Activated naive CD4-positive, alpha-beta T cell treated with anti-CD3 and anti-CD28 coated beads, Interleukin-2, amount 10 ng/mL, durations not matched to agents 7 days and 5 days (primary cell): ENCODE results near the gene SPIRE1.

Experiments
- CTCF ChIA-PET: fragments of 350-600 bp; sonication (Branson Sonifier 250); formaldehyde crosslinking; loops from one replicate; lab custom pipeline; 2021; ENCODE audit warnings: antibody characterized with exemption; lab: Charles Lee
- DNase-seq: peaks from one replicate; pipeline ENCODE4 v3.0.0-alpha.2; 2020
- H3K27ac Mint-ChIP-seq: one replicate; pipeline ENCODE4 v1.8.0; 2021; ENCODE audit warnings: mild to moderate bottlenecking, moderate library complexity, mixed read lengths
- H3K27me3 Mint-ChIP-seq: one replicate; pipeline ENCODE4 v1.8.0; 2021; ENCODE audit warnings: mild to moderate bottlenecking, mixed read lengths
- H3K36me3 Mint-ChIP-seq: one replicate; pipeline ENCODE4 v1.8.0; 2021; ENCODE audit warnings: mixed read lengths
- H3K4me1 Mint-ChIP-seq: one replicate; pipeline ENCODE4 v1.8.0; 2021; ENCODE audit warnings: mixed read lengths
- H3K4me3 Mint-ChIP-seq: one replicate; pipeline ENCODE4 v1.8.0; 2021; ENCODE audit warnings: mild to moderate bottlenecking, moderate library complexity, mixed read lengths
- H3K9me3 Mint-ChIP-seq: one replicate; pipeline ENCODE4 v1.8.0; 2021; ENCODE audit warnings: mixed read lengths

SPIRE1 gene

DNA sequence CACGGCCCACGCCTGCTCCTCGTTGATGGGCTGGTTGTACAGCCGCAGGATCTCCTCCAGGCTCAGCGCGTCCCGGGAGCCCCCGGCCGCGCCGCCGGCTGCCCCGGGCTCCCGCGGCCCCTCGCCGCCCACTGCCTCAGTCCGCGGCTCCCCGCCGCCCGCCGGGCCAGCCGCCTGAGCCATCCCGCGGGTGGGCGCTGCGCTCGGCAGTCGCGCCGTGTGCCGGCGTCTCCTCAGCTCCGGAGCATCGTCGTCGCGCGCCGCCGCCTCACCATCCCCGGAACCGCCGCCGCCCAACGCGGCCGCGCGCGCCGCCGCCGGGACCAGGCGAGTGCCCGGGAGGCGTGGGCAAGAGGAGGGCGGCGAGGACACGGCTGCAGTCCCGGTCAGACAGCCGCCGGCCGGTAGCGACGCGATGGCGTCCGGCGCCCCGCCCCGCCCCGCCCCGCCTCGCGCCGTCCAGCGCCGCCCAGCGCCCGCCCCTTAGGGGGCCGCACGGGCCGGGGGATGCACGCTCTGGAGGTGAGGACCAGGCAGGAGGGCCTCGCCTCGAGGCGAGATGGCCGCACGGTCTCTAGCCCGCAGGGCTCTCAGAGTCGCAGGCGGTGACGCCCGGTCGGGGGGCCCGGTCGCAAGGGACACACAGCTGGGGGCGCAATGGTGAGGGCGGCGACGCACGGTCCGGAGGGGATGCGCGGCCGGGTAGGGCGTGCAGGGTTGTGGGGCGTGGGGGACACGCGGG, at the start of gene SPIRE1:
TSS of gene SPIRE1 (minus strand) at position 424 of the 742 bp plus-strand sequence. CDS start at position 183, 241 bp downstream.
- peak within 1 kb of the TSS; percentile 74 for H3K4me3 Mint-ChIP-seq
- DNase-seq: peak; percentile 54
- CTCF ChIA-PET: interaction anchor here (1.2 to 2.4 kb wide), 2 partner anchors 264 to 277 kb away, joined by 3 to 29 read pairs; no protein-coding TSS in a partner anchor
- peaks cover 36% of the 10 kb centered on the region for H3K27me3 Mint-ChIP-seq
- H3K36me3 Mint-ChIP-seq: peaks cover 7% of the 10 kb centered on the region
- peaks cover 23% of the 10 kb centered on the region for H3K4me1 Mint-ChIP-seq
- H3K27ac Mint-ChIP-seq: no peak within 1 kb of the TSS
- H3K9me3 Mint-ChIP-seq: no peaks in the 10 kb centered on the region

DNA sequence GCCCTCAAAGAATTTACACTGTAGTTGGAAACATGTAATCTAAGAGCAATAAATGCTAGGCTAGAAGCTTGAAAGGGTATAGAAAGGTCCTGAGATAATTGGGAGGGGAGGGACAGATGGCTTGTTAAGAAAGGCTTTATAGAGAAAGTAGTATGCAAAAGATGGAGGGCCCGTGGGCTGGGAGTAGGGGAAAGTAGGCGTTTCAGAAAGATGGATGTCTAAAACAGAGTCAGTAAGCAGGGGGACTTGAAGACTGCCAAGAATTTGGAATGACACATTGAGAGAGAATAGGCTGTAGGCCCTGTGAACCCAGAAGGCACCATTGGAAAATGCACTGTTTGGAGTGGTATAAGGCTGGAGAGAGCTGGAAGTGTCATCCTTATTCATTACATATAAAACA, 45.8 kb upstream of the SPIRE1 start:
- Mint-ChIP-seq H3K4me1 (peaks cover 53% of the 10 kb centered on the region), H3K27me3 (no peaks in the 10 kb centered on the region), H3K36me3 (peaks cover 46% of the 10 kb centered on the region), H3K9me3 (no peaks in the 10 kb centered on the region), H3K4me3 (peak overlapping the region; percentile 98), H3K27ac (peak overlapping the region; percentile 96)
- CTCF ChIA-PET: interaction anchor here (1.4 kb wide), 1 partner anchor 231 kb away, joined by 3 read pairs; no protein-coding TSS in a partner anchor
- DNase-seq: peak; percentile 32

DNA sequence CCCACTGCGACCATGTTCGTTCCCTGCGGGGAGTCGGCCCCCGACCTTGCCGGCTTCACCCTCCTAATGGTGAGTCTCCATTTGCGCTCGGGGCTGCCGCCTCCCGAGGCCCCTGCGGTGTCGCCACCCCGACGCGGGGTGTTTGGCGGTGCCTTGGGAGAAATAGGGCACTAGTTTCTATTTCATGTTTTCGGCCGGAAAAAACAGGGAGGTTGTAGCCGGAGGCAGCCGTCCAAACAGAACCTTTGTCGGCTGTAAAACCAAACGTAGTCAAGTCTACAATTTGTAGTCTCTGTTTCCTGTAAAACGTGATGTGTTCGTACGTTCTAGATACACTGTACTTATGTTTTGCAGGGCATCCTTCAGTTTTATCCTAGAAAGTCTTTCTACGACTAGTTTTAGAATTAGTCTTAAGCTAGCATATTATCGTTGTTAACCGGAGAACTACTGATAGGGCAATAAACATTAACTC, 45.2 kb upstream of the SPIRE1 start:
- Mint-ChIP-seq H3K9me3 (no peaks in the 10 kb centered on the region), H3K36me3 (peaks cover 51% of the 10 kb centered on the region), H3K4me1 (peaks cover 57% of the 10 kb centered on the region), H3K27me3 (no peaks in the 10 kb centered on the region), H3K4me3 (peak overlapping the region; percentile 98), H3K27ac (peak overlapping the region; percentile 96)
- CTCF ChIA-PET: interaction anchor here (0.7 to 1.4 kb wide), 2 partner anchors 232 to 541 kb away, joined by 3 read pairs; no protein-coding TSS in a partner anchor
- DNase-seq: no peak

DNA sequence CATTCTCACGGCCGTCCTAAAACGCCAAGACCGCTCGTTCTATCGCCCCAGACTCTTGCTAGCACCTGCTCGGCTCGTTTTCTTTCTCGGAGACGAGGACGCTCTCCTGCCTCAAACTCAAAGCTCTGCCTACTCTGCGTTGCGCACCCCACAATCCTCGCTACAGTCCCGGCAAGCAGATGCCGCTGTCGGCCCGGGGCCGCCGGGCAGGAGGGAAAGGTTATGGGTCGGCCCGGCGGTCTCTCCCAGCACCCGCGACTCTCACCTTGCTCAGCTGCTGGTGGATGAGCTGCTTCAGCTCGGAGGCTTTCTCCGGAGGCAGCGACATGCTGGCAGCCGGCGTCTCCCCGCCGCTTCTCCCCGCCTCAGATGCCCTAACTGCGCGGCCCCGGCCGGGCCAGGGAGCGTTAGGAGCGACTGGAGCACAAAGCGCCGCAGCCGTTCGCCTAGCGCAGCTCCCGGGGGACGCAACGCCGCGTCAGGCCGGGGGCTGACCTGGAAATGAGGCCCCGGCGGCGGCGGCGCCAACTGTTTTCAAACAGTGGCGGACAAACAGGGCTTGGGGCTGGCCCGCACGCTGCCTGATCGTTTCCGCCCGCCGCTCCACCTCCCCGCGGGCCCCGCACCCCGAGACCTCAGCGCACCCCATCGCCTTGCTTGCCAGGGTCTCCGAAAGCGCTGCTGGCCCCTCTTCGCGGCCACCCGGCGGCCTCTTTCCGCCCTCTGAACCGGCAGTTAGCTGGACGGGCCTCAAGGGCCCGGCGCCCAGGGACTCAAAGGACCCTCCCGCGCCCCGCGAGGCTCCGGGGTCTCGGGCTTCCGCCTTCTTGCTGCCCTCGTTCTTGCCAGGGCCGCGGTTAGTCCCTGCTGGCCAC, 44.6 kb upstream of the SPIRE1 start, which contains the start of the genes CEP76 and PSMG2:
TSS of gene CEP76 (minus strand) at position 503 of the 875 bp plus-strand sequence. CDS start at position 328, 175 bp downstream.
TSS of gene PSMG2 (plus strand) at position 822 of the 875 bp plus-strand sequence. CDS start 66 bp downstream, outside the sequence.
- CTCF ChIA-PET: interaction anchor here (0.7 to 1.5 kb wide), 4 partner anchors 9 to 540 kb away, joined by 3 to 4 read pairs (median 4); no protein-coding TSS in a partner anchor
- peaks cover 55% of the 10 kb centered on the region for H3K4me1 Mint-ChIP-seq
- H3K27ac Mint-ChIP-seq: peak within 1 kb of the TSS; percentile 96
- H3K4me3 Mint-ChIP-seq: peak within 1 kb of the TSS; percentile 98
- DNase-seq: peak; percentile 89
- no peaks in the 10 kb centered on the region for H3K9me3 Mint-ChIP-seq
- H3K27me3 Mint-ChIP-seq: no peaks in the 10 kb centered on the region
- H3K36me3 Mint-ChIP-seq: peaks cover 45% of the 10 kb centered on the region

DNA sequence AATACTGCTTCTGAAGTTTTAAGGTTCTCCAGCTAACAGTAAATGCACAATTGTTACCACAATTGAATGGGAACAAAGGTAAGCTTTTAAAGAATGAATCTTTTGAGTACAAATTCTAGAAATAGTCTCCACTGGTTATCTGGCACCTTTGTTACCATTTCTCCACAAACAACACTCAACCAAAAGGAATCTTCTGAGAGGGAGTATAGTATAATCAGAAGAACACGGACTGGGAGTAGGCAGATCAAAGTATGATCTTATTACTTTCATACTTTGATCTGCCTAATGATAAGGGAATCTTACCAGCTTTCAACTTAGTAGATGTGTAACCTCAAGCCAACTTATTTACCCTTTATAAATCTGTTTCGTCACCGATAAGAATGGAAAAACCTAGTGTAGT, 43.3 kb upstream of the SPIRE1 start:
- Mint-ChIP-seq H3K27ac (peak overlapping the region; percentile 96), H3K9me3 (no peaks in the 10 kb centered on the region), H3K27me3 (no peaks in the 10 kb centered on the region), H3K36me3 (peaks cover 44% of the 10 kb centered on the region), H3K4me1 (peaks cover 52% of the 10 kb centered on the region), H3K4me3 (peak overlapping the region; percentile 98)
- CTCF ChIA-PET: interaction anchor here (1.5 kb wide), 1 partner anchor 233 kb away, joined by 4 read pairs; no protein-coding TSS in a partner anchor
- no peak for DNase-seq

DNA sequence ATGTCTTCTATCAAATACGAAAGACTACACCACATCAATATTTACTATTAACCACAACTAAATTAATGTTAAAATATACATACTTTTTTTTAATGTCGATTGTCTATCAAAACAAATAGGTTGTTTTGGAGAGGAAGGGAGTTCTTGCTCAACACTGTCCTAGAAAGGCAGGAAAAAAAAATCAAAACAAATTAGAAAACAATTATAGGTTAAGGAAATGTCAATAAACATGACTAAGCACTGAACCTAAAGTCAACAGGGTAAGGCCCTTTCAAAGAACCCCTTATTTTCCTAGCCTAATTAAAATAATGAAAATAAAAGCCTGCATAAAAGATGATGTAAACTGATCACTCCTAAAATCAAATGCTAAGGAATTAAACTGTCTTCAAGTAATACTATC, 41.8 kb upstream of the SPIRE1 start:
- no peak overlapping the region for H3K4me3 Mint-ChIP-seq
- CTCF ChIA-PET: no interaction called here
- no peak overlapping the region for H3K27ac Mint-ChIP-seq
- H3K4me1 Mint-ChIP-seq: peaks cover 43% of the 10 kb centered on the region
- no peak for DNase-seq
- no peaks in the 10 kb centered on the region for H3K9me3 Mint-ChIP-seq
- H3K36me3 Mint-ChIP-seq: peaks cover 38% of the 10 kb centered on the region
- no peaks in the 10 kb centered on the region for H3K27me3 Mint-ChIP-seq

- no peaks in the 10 kb centered on the region for H3K9me3 Mint-ChIP-seq
- H3K36me3 Mint-ChIP-seq: peaks cover 33% of the 10 kb centered on the region
- H3K4me3 Mint-ChIP-seq: no peak overlapping the region
- peaks cover 24% of the 10 kb centered on the region for H3K4me1 Mint-ChIP-seq
- peak overlapping the region; percentile 59 for H3K27ac Mint-ChIP-seq
- no peak for DNase-seq
- no peaks in the 10 kb centered on the region for H3K27me3 Mint-ChIP-seq
- CTCF ChIA-PET: interaction anchor here (0.6 to 1.1 kb wide), 2 partner anchors 49 to 301 kb away, joined by 3 read pairs; no protein-coding TSS in a partner anchor
These were observed 36.1 kb upstream of the SPIRE1 start for GRCh38 chr18:12694032-12694431.

DNA sequence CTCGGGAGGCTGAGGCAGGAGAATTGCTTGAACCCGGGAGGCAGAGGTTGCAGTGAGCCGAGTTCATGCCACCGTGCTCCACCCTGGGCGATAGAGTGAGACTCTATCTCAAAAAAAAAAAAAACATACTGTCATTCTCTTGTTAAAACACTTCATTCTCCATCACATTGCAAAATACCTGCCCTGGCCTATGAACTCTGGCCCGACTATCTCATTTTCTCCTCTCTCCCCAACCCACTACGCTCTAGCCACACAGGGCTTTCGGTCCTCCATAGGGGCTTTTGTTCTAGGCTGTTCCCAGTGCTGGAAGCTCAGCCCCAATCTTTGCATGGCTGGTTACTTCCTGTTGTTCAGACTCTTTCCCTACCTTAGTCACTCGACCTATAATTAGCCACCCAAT, 34.3 kb upstream of the SPIRE1 start:
- Mint-ChIP-seq H3K4me3 (no peak overlapping the region), H3K27ac (no peak overlapping the region), H3K27me3 (no peaks in the 10 kb centered on the region), H3K4me1 (peaks cover 21% of the 10 kb centered on the region), H3K36me3 (peaks cover 23% of the 10 kb centered on the region), H3K9me3 (no peaks in the 10 kb centered on the region)
- CTCF ChIA-PET: interaction anchor here (1.3 kb wide), 1 partner anchor 9 kb away, joined by 3 read pairs; no protein-coding TSS in a partner anchor
- DNase-seq: no peak

DNA sequence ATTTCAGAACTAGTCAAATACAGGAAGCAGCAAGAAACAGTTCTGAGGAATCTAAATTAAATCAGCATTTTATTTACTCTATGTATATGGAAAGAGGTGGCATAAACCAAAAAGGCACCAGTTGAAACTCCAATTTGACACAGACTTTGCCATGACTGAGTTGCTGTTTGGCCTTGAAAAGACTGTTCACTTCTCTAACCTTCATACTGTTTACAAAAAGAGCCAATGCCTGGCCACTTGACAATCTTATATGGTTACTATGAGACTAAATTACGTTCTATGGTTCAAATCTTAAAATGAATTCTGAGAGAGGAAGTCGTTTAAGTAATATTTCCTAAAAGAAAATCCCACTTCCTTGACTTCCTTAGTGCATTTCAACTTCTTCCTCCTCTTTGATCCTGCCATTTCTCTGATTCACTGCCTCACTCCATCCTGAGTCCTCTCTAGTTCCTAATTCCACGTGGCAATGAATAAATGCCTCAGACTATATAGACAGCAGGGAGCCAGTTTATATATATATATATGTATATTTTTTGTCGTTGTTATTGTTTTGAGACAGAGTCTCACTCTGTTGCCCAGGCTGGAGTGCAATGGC, 31.4 kb upstream of the SPIRE1 start:
- Mint-ChIP-seq H3K4me3 (no peak overlapping the region), H3K36me3 (peaks cover 17% of the 10 kb centered on the region), H3K4me1 (peaks cover 18% of the 10 kb centered on the region), H3K9me3 (no peaks in the 10 kb centered on the region), H3K27ac (no peak overlapping the region), H3K27me3 (no peaks in the 10 kb centered on the region)
- DNase-seq: no peak
- CTCF ChIA-PET: no interaction called here

GRCh38 chr18:12686100-12686499, 28.2 kb upstream of the SPIRE1 start:
- Mint-ChIP-seq H3K4me1 (peaks cover 4% of the 10 kb centered on the region), H3K36me3 (peaks cover 8% of the 10 kb centered on the region), H3K27me3 (no peaks in the 10 kb centered on the region), H3K4me3 (no peak overlapping the region), H3K27ac (no peak overlapping the region), H3K9me3 (no peaks in the 10 kb centered on the region)
- no peak for DNase-seq
- CTCF ChIA-PET: interaction anchor here (1.1 to 1.6 kb wide), 2 partner anchors 39 to 248 kb away, joined by 3 to 4 read pairs; no protein-coding TSS in a partner anchor

GRCh38 chr18:12679183-12679786, 21.4 kb upstream of the SPIRE1 start:
- H3K9me3 Mint-ChIP-seq: no peaks in the 10 kb centered on the region
- peaks cover 28% of the 10 kb centered on the region for H3K36me3 Mint-ChIP-seq
- peak; percentile 23 for DNase-seq
- H3K4me3 Mint-ChIP-seq: no peak overlapping the region
- H3K27me3 Mint-ChIP-seq: no peaks in the 10 kb centered on the region
- peak overlapping the region; percentile 82 for H3K27ac Mint-ChIP-seq
- H3K4me1 Mint-ChIP-seq: peaks cover 10% of the 10 kb centered on the region
- CTCF ChIA-PET: no interaction called here

GRCh38 chr18:12668041-12668440, 10.1 kb upstream of the SPIRE1 start:
- Mint-ChIP-seq H3K27ac (no peak overlapping the region), H3K36me3 (peaks cover 2% of the 10 kb centered on the region), H3K4me3 (no peak overlapping the region), H3K9me3 (no peaks in the 10 kb centered on the region), H3K4me1 (no peaks in the 10 kb centered on the region), H3K27me3 (no peaks in the 10 kb centered on the region)
- CTCF ChIA-PET: interaction anchor here (1.5 kb wide), 1 partner anchor 277 kb away, joined by 5 read pairs; no protein-coding TSS in a partner anchor
- no peak for DNase-seq
